Tibial artery (tissue), 4 donors: ENCODE measurements around the gene WDR5.

Experiments
- DNase-seq, 2 donors: peaks; one replicate each; pipeline ENCODE4 v3.0.0-alpha.2; 2019
- H3K27ac ChIP-seq, 2 donors: fragments of 200-600 bp; sonication (generic) in 1 of 2; 1 replicate in 1 of 2; 2 replicates in 1 of 2; pipeline ENCODE4 v1.5.1; 2018 to 2019; ENCODE audit warnings: mild to moderate bottlenecking in 1 of 2
- H3K27me3 ChIP-seq, 2 donors: fragments of 200-600 bp; sonication (generic) in 1 of 2; one replicate each; pipeline versions ENCODE4 v1.5.1 to v1.6.0; 2016 to 2019
- H3K36me3 ChIP-seq, 3 donors: fragments of 200-600 bp; sonication (generic) in 2 of 3; one replicate each; pipeline ENCODE4 v1.5.1; 2016 to 2019; ENCODE audit warnings: mild to moderate bottlenecking in 2 of 3
- H3K4me1 ChIP-seq, 4 donors: fragments of 200-600 bp; sonication (generic) in 2 of 4; 1 replicate in 3 of 4; 2 replicates in 1 of 4; pipeline ENCODE4 v1.5.1; 2016 to 2019
- H3K4me3 ChIP-seq, 2 donors: fragments of 200-600 bp; sonication (generic) in 1 of 2; 1 replicate in 1 of 2; 2 replicates in 1 of 2; pipeline ENCODE4 v1.5.1; 2018 to 2019; ENCODE audit warnings: mild to moderate bottlenecking in 2 of 2
- H3K9me3 ChIP-seq, 3 donors: fragments of 200-600 bp; sonication (generic) in 1 of 3; one replicate each; pipeline ENCODE4 v1.5.1; 2016 to 2019
- intact Hi-C: fragments of 100-400 bp; cut with DNase I; formaldehyde crosslinking; loops from one replicate; pipeline ENCODE4 v1.15.0; 2023; ENCODE audit warnings: low total_unique reads
- TF ChIP-seq, protein P1 (sequence below), 2 experiments: fragments of 200-600 bp in 1 of 2; fragments of 450-650 bp in 1 of 2; IDR thresholded peaks; one replicate each; pipeline ENCODE4 v1.5.1; 2017 to 2019; ENCODE audit warnings: antibody characterized with exemption in 2 of 2, mild to moderate bottlenecking in 1 of 2, moderate library complexity in 1 of 2

WDR5 gene

DNA sequence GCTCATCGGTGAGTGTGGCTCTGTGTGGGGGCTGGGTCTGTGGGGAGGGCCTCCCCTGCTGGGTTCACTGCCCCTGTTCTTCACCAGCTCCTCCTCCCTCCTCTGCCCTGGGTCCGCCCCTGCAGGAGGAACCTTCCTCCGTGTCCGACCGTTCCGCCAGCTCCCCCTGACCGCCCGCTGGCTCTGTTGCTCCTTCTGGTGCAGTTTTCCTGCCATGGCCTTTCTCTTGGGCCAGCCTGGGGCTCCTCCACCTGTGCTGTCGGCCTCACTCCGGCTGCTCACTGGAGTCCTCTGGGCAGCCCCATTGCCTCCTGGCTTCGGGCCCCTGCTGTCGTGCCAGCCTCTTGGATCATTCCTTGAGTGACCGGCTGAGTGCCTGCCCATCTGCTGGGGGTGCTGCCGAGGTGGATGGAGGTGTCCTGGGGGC lies 16.2 kb downstream of the WDR5 start:
- Histone ChIP-seq H3K36me3 (peaks cover 88 to 100% (median 91%) of the 10 kb centered on the region in 3 donors), H3K4me1 (no peaks in the 10 kb centered on the region), H3K4me3 (no peak overlapping the region), H3K27ac (no peak overlapping the region), H3K27me3 (no peaks in the 10 kb centered on the region), H3K9me3 (no peaks in the 10 kb centered on the region)
- intact Hi-C loops: no loop called here
- TF ChIP-seq, protein P1, sequence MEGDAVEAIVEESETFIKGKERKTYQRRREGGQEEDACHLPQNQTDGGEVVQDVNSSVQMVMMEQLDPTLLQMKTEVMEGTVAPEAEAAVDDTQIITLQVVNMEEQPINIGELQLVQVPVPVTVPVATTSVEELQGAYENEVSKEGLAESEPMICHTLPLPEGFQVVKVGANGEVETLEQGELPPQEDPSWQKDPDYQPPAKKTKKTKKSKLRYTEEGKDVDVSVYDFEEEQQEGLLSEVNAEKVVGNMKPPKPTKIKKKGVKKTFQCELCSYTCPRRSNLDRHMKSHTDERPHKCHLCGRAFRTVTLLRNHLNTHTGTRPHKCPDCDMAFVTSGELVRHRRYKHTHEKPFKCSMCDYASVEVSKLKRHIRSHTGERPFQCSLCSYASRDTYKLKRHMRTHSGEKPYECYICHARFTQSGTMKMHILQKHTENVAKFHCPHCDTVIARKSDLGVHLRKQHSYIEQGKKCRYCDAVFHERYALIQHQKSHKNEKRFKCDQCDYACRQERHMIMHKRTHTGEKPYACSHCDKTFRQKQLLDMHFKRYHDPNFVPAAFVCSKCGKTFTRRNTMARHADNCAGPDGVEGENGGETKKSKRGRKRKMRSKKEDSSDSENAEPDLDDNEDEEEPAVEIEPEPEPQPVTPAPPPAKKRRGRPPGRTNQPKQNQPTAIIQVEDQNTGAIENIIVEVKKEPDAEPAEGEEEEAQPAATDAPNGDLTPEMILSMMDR (IDR thresholded peaks at IDR 0.05): no peak
- no peak for DNase-seq

DNA sequence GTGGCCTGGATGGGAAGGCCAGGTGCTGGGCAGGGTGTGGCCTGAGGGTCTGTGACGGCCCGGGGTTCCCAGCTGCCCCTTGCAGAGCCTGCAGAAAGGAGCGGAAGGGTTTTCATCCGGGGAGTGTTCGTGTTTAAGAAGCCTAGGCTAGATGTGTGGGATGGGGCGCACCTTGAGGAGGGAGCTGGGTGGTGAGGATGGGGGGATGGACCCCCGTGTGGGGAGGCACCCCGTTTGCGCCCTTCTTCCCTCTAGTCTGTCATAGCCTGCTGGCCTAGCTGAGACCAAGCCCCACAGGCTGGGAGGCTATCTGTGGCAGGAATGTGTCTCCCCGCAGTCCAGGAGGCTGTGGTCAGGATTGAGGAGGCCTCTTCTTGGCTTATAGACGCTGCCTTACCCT lies 16.6 kb downstream of the WDR5 start:
- no peak for DNase-seq
- Histone ChIP-seq H3K27ac (no peak overlapping the region), H3K36me3 (peaks cover 90 to 100% (median 91%) of the 10 kb centered on the region in 3 donors), H3K27me3 (no peaks in the 10 kb centered on the region), H3K9me3 (no peaks in the 10 kb centered on the region), H3K4me3 (no peak overlapping the region), H3K4me1 (no peaks in the 10 kb centered on the region)
- intact Hi-C loops: no loop called here
- TF ChIP-seq, protein P1 (IDR thresholded peaks at IDR 0.05): no peak

DNA sequence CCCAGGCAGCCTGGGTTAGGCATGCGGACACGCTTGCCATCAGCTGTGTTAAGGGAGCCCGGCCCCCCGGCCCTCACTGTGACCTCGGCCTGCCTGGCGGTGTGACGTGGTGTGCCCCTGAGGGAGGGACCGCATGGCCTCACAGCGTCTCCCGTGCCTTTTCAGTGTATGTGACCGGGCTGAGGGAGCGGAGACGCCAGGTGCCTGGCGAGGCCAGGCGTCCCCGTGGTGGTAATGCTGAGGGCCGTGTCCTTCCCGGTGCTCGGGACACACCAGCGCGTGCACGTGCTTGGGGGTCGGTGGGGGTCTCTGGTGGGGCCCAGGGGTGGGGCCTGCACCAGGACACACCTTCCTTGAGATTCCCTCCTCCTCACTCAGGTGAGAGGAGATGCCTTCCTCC lies 17.6 kb downstream of the WDR5 start:
- no peak overlapping the region for H3K4me3 ChIP-seq
- TF ChIP-seq, protein P1 (IDR thresholded peaks at IDR 0.05): no peak
- intact Hi-C loops: no loop called here
- H3K4me1 ChIP-seq: no peaks in the 10 kb centered on the region
- DNase-seq: no peak
- no peaks in the 10 kb centered on the region for H3K9me3 ChIP-seq
- peaks cover 92 to 100% (median 93%) of the 10 kb centered on the region in 3 donors for H3K36me3 ChIP-seq
- H3K27me3 ChIP-seq: no peaks in the 10 kb centered on the region
- no peak overlapping the region for H3K27ac ChIP-seq

DNA sequence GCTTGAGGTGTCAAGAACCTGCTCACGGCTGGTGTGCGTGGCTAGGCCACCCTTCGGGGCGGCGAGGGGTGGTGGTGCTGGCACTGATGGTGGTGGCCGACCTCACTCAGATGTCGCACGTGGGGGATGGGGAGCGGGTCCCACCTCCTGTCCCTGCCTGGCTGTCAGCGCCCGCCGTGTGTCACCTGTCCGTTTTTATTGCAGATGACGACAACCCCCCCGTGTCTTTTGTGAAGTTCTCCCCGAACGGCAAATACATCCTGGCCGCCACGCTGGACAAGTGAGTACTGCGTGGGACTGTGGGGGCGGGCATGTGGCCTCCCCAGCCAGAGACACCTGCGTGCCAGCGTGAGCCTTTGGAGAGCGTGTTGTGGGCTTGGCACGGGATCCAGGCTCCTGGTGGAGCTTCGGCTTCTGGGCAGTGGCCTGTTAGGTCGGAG lies 18.4 kb downstream of the WDR5 start:
- H3K9me3 ChIP-seq: no peaks in the 10 kb centered on the region
- no peak overlapping the region for H3K27ac ChIP-seq
- peaks cover 87 to 100% (median 91%) of the 10 kb centered on the region in 3 donors for H3K36me3 ChIP-seq
- no peak overlapping the region for H3K4me3 ChIP-seq
- H3K27me3 ChIP-seq: no peaks in the 10 kb centered on the region
- H3K4me1 ChIP-seq: no peaks in the 10 kb centered on the region
- TF ChIP-seq, protein P1 (IDR thresholded peaks at IDR 0.05): no peak
- no peak for DNase-seq
- intact Hi-C loops: no loop called here

DNA sequence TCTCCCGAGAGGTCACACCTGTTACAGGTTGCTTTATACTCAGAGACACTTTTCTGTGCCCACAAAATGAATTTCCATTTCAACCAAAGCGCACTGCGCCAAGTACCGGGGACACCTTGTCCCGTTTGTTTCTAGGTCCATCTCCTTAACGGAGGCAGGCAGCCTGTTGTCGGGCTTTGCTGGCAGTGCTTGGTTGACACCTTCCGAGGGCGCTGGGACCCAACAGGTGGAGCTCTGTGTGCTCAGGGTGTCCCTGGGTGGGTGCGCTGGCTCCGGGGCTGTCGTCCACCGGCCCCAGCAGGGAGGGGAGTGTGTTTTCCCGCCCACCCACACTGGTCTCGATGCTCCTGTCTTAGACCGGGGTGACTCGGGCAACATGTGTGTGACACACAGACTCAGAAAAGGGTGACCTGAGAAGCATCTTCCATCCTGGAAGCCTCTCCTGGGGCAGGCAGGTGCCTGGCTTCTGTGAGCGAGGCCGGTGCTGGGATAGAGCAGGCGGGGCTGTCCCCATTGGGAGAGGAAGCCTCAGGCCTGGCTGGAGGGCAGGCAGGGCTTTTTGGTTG lies 20.0 kb downstream of the WDR5 start:
- H3K36me3 ChIP-seq: peaks cover 77 to 88% (median 82%) of the 10 kb centered on the region in 3 donors
- no peaks in the 10 kb centered on the region for H3K4me1 ChIP-seq
- H3K9me3 ChIP-seq: no peaks in the 10 kb centered on the region
- DNase-seq: no peak
- intact Hi-C loops: no loop called here
- TF ChIP-seq, protein P1 (IDR thresholded peaks at IDR 0.05): no peak
- H3K27ac ChIP-seq: no peak overlapping the region
- H3K4me3 ChIP-seq: no peak overlapping the region
- H3K27me3 ChIP-seq: no peaks in the 10 kb centered on the region
